Hematopoietic multipotent progenitor cell treated with erythropoietin and hydrocortisone succinate and interleukin-3 and kit ligand, for 17 days (in vitro differentiated cells): ENCODE measurements around the gene LIX1L.
"Not testable (repeated sequence)": the region's sequence is repeated elsewhere in the genome, so short reads cannot be mapped to it uniquely, and the experiment has no call there.

Experiments
- DNase-seq: peaks from one replicate; pipeline ENCODE4 v3.0.0-alpha.2; 2015; ENCODE audit warnings: low spot score

The LIX1L gene

DNA sequence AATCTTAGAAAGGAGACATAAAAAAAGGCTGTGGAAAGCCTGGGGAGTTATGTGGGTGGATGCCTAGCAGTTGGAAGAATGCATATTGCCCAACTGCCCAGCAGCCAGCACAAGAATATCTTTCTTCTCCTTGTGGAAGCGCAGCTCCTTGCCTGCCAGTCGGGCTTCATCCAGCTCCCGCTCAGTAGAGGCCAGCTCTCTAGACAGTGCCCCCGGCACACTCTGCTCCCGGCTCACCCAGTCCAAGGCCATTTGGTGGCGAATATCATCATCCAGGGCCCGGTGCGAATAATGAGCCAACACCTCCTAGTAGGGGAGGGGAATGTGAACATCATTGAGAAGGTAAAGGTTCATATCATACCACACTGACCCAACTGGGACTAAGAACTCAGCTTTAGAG lies 21.6 kb downstream of the LIX1L start:
- no peak for DNase-seq

DNA sequence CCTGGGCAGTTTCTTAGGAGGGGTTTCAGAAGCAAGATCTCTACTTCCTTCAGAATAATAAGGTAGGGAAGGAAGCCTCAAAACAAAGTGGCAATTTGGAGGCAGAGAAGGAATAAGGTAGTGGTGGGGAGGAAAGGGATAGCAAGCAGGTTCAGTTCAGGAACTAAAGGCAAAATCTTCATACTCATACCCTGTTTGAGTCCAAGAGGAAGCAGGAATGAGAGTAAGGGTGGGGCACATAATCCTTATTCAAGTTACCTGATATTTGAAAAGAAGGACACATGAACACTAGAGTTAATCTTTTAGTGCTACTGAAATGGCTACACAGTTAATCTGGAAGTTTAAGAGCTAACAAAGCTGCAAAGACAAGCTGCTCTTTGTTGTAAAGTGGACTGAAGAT lies 22.1 kb downstream of the LIX1L start:
- no peak for DNase-seq

DNA sequence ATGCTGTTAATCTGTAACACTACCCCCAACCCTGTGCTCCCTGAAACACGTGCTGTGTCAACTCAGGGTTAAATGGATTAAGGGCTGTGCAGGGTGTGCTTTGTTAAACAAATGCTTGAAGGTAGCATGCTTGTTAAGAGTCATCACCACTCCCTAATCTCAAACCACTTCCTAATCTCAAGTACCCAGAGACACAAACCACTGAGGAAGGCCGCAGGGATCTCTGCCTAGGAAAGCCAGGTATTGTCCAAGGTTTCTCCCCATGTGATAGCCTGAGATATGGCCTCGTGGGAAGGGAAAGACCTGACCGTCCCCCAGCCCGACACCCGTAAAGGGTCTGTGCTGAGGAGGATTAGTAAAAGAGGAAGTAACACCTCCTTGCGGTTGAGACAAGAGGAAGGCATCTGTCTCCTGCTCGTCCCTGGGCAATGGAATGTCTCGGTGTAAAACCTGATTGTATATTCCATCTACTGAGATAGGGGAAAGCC lies 25.3 kb downstream of the LIX1L start:
- DNase-seq: not testable (repeated sequence)

DNA sequence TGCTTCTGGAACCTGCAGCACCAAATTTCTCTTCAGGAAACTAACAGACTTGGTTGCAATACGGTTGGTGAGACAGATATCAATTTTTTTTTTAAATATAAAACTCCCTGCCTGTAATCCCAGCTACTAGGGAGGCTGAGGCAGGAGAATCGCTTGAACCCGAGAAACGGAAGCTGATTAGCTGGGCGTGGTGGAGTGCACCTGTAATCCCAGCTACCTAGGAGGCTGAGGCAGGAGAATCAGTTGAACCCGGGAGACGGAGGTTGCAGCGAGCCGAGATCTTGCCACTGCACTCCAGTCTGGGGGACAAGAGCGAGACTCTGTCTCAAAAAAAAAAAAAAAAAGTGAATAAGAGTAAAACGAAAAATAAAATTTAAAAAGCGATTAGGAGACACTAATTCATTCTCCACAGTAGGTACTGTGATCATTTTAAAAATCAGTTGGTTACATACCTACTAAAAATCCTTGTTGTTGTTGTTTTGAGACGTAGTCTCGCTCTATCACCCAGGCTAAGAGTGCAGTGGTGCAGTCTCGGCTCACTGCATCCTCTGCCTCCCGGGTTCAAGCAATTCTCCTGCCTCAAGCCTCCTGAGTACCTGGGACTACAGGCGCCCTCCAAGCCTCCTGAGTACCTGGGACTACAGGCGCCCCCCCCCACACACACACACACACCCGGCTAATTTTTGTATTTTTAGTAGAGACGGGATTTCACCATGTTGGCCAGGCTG lies 29.7 kb downstream of the LIX1L start:
- DNase-seq: no peak

DNA sequence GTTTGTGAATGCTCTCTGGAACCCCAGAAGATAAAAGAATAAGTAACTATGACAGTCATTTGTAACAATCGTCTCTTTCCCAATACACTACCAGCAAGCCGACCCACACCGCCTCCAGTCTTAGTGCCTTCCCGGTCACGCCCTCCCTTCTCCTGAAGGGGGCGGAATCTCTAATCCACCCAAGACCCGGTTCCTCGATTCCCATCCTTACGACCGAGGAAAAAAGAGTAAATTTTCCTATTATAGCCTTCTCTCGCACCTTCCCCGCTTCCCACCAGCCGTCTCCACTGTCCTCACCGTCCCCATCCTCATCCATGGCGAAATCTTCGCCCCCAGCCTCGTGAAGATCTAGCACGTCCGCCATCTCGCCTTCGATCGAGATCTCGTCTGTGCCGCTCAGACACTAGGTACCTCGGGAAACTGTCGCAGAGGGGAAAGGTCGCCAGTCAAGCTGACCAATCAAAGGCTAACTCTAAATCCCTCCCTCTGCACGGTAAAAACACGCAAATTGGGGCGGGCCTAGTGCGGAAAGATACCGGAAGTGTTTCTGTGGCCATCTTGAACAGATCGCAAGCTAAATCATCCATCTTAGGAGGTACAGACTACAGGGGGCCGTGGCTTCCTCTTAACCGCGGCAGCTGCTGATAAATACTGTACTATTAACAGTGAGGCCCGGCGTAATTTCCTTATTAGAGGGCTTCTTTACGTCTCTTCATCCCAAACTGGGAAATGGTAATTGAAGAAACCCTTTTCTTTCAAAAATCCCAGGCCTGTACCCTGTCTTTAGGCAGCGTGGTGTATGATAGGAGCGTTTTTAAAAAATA lies 30.5 kb downstream of the LIX1L start, which contains the start of gene RBM8A:
Gene RBM8A, minus strand, starts transcription at position 422 of the 824 bp plus-strand sequence. Its CDS starts 58 bp downstream, at position 364.
- peak; percentile 98 for DNase-seq

DNA sequence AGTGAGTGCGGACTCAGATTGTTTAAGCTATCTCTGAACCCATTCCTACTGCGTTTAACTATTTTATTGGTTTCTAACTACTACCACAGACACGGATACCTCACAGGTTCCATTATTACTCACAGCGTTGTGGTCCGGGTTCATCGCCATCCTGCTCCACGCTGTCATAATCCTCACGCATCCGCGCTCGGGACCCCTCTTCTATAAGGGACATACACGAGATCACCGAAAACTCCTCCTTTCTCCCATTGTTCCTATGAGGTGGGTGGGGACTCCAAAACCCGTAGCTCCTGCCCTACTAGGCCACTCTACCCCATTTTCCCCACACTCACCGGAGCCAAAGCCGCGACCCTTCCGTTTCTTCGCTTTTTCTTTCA lies 31.1 kb downstream of the LIX1L start:
- no peak for DNase-seq

DNA sequence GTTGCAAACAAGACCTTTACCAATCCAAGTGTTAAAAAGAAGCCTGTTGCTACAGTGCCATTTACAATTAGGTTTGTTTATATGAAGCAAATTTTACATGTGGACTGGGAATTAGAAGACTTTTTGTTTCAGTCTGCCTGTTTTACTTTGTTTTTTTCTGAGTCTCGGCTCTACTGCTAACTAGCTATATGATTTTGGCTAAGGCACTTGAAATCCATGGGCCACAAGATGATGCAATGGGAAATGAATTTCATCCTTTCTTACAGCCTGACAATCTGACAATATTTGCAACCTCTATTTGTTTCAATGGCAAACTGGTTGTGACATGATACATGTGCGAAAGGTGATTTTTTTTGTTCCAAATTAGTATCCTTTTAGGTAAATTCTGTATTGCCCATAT lies 35.6 kb downstream of the LIX1L start:
- no peak for DNase-seq

DNA sequence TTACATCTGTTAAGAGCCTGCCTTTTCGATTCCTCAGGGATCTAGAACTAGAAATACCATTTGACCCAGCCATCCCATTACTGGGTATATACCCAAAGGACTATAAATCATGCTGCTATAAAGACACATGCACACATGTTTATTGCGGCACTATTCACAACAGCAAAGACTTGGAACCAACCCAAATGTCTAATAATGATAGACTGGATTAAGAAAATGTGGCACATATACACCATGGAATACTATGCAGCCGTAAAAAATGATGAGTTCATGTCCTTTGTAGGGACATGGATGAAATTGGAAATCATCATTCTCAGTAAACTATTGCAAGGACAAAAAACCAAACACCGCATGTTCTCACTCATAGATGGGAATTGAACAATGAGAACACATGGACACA lies 37.5 kb downstream of the LIX1L start:
- not testable (repeated sequence) for DNase-seq

DNA sequence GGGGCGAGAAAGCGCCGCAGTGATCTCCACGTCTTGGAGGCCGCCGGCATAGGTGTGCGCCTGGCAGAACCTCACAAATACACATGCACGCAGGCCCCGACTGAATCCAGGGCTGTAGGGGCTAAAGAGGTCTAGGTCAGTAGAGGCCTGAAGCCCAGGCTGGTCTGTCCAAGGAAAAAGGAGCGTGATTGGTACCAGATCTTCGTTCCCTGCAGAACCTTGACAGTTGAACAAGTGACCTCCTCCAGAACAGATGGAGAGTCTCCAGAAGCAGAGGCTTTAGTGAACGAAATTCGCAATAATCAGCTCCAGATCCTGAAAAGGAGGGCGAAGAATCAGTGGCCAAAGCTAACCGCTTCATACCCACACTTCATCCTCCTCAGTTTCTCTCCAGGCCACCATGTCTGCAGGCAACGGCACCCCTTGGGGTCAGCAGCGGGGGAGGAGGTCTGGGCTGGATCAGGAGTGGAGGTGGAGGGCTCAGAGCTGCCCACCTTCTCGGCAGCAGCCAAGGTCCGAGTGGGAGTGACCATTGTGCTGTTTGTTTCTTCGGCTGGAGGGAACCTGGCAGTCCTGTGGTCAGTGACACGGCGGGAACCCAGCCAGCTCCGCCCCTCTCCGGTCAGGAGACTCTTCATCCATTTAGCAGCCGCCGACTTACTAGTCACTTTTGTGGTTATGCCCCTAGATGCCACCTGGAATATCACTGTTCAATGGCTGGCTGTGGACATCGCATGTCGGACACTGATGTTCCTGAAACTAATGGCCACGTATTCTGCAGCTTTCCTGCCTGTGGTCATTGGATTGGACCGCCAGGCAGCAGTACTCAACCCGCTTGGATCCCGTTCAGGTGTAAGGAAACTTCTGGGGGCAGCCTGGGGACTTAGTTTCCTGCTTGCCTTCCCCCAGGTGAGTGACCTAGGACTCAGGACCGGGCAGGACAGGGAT lies 38.6 kb downstream of the LIX1L start:
- peak; percentile 17 for DNase-seq

DNA sequence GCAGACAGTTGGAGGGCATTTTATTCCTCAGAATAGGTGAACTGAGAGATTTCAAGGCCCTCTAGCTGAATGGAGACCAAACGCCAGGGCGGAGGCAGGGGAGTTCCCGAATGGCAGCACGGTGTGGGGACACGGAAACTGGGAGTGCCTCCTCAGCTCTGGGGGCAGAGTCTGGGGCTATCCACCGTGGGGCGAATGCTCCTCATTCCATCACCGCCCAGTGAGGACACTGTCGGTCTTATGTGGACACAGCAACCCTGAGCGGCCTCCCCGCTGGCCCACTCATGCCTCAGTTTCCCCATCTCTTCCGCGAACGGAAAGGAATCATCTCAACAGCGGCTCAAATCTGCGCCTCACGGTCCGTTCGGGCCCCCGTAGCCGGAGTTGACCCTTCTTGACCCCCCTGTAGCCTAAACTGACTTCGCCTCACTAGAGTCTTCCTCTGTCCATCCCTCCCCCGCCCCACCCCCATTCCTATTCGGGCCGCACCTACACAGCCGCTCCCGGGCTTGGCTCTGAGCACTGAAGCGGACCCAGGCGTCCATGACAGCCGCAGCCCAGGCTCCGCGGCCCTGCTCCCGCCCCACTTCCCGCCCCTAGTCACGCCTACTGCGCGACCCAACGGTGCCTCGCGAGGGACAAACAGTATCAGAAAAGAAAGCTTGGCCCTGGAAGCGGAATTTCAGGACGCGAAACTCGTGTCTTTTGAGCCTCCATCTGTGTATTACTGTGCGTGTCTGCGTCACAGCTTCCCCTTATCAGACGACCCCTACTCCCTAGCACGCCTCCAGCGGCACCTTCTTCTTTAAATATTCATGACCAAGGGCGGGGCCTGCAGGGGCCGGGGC lies 39.4 kb downstream of the LIX1L start, which contains the start of gene PEX11B:
Gene PEX11B, minus strand, starts transcription at position 574 of the 848 bp plus-strand sequence. Its CDS starts 29 bp downstream, at position 545.
- peak; percentile 90 for DNase-seq

DNA sequence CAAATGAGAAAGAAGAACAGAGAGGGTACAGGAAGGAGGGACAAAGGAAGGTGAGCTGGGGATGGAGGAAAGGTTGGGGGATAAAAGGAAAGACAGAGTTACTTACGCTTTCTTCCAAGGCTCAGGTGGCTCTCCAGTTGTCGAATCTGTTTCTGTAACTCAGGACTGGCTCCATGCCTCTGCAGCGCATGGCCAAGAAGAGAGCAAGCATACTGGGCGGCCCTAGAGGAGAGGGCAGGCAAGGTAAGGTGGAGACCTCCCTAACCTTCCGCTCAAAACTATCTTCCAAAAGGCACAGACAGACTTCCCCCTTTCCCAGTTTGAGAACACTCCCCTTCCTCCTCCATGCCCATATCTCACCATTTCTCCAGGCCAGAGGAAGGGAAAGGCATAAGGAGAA lies 40.2 kb downstream of the LIX1L start:
- DNase-seq: no peak

DNA sequence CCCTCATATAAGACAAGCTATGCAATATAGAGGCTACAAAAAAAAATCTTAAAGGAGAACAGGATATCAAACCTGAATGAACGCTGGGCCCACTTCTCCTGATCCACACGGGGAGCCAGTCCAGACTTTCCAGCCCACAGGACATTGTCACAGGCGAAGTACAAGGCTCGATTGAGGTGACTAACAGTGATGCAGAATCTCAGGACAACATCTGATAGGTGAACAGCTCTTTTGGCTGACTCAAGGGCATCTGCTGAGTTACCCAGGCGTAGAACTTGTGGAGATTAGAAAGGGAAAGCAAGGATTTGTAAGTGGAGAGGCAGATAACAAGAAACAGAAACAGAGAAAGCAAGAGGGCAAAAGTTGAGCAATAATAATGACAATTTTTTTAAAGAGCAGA lies 41.1 kb downstream of the LIX1L start:
- DNase-seq: no peak

DNA sequence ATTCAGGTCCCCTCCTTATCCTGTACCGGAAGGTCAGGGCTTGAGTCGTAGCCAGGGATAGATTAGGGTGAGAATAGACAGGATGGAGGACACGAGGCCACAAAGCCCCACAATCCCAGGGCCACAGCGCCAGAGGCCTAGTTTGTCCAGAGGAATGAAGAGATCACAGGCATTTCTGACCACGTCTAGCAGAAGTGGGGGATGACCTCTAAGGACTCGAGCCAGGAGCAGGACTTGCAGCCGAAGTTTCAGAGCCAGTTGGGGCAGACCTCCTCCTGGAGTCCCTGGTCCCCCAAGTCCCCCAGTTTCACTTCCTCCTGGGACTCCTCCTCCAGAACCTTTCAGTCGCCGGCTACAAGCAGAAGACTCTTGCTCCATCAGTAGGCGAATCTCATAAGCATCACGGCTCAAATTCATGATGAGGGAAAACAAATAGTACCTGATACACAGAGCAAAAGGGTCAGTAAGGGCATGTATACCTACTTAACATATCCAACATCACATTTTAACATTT lies 45.6 kb downstream of the LIX1L start:
- DNase-seq: no peak

DNA sequence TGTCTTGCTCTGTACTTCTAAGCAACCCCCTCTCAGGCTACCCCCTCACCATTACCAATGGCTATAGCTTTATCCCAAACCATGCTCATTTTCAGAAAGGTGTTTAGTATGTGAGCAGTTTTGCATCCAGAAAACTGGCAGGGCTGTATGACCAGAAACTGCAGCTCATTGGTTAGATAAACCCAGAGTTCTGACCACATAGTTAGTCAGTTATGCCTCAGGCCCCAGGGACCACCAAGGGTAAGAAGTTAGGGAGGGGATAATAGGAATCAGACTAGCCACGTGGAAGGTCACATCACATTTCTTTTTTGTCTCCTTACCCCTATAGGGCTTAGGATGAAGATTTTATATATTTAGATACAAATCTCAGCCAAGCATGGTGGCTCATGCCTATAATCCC lies 49.2 kb downstream of the LIX1L start:
- DNase-seq: no peak

DNA sequence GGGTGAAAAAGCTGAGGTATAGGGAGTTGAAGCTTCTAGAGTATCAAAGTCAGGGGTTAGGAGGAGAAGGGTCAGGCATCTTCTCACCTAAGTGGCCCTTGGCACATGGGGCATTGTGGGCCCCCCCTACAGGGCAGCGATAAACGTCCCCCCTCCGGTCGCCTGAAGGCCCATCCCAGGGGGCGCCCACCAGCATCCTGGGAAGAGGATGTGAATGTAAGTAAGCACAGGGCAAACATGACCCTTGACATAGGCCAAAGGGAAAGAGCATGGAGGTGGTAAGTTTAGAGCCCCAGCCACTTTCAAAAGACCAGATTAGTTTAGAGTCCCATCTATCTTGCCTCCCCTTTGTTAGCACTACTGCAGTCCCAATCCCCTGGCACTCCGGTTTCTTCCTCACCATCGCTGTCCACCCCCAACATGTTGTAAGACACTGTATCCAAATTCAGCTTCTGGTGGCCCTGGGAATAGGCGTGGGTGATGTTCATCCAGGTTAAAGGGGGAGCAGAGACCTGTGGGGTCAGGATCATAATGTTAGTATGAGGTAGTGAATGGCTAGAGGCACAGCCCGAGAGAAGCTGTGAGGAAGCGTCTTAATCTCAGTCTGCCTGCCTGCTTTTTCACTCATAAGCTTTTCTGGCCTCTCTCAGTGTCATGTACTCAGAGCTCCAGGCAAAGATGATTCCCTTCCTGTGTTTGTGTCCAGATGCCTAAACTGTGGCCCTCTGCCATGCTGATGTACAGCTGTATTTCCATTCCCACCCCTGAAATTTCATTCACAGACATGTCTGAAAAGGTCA lies 50.7 kb downstream of the LIX1L start:
- DNase-seq: no peak

DNA sequence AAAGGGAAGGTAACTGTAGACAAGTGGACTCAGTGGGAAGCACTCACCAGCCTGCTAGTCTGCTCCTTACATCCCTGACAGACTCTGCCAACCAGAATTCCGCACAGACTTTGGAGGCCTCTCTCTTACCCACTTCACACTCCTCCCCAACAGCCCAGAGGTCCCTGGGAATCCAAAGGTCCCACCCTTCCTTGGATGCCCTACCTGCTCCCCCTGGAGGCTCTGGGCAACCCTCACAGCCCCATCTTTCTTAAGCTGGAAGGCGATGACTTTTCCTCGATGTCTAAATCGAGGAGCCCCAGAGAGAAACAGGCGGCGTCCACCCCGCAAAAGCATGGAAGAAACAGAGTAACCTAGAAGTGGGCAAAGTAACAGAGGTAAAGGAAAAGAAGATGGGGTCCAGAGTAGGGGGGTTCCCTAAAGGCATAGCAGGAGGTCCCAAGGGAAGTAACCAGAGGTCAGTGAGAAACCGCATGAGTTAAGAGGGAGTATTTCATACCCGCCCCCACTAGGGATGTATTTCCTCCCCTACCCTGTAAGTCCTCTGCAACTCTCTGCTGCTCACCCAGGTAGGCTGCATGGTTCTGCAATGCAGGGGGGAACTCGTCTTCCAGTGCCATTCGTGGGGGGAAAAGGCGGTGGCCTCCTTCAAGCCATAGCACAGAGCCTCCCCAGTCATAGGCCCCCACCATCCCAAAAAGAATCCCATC lies 56.4 kb downstream of the LIX1L start:
- DNase-seq: no peak

DNA sequence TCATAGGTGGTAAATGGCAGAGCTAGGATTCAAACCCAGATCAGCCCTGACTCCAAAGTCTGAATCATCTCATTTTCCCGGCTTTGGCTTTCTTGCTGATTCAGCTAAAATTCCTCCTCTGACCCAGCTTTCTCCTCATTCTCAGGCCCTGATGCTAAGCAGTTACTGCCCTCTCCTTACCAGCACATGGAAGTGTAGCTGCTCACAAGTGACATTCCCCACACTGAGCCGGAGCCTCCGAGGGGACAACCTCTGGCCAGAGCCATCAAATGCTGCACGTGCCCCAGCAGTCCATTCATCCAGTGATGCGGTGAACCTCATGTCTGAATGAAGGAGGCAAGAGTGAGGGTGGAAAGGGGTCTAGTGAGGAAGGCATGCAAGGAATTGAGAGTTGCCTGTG lies 59.1 kb downstream of the LIX1L start:
- no peak for DNase-seq

DNA sequence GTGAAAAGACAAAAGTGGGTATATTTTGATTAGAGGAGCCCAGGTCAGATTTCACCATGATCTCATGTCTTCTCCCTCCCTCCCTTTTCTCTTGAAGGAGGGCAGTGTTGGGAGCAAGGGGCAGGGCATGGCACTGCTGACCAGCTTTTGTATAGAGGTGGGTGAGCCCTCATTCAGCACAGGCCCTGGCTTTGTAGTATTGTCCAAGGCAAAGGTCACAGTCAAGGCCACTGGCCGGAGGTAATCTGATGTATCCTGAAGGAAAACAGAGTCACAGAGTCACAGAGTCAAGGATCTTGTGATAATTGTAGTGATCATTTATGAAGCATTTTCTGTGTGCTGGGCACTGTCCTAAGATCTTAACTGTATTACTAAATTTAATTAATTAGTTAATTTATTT lies 59.8 kb downstream of the LIX1L start:
- no peak for DNase-seq

DNA sequence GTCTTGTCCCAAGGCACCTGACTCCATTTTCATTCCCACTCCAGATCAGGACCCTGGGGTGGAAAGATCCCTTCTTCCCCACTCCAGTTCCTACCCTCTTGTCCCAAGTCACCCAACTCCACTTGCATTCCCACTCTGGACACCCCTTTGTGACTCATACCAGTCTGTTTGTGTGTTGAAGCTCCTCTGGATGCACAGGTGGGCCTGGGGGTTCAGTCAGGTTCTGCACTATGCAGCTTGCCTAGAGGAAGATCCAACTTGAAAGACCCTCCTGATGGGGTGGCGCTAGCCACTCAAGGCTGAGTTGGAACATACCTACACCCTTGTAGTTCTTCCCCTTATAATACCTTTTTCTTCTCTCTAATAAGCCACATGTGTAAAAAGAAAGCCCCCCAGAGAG lies 62.3 kb downstream of the LIX1L start:
- no peak for DNase-seq
